SKM-1 treated with dmso at 0.1 percent for 144 hours (cell line): ENCODE results near the gene CSMD2.

ENCODE experiments used
- DNase-seq: peaks from one replicate; lab custom pipeline; 2025; ENCODE audit not compliant: unreplicated experiment; lab: John Stamatoyannopoulos, UW

The CSMD2 gene

DNA sequence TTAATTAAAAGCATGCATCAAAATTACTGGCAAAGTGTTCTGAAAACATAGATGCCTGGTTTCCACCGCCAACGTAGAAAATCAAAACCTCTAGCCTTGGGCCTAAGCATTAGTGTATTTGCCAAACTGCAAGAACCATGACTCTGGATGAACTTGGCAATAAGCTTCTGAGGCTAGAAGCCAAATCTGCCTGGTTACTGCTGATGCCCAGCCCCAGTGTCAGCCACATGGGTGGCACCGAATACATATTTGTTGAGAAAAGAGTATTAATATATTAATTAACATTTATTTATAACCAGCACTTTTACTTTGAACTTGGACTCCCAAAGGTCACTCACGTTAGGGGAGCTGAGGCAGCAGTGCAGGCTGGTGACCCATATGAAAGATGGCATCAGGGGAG, 441.8 kb downstream of the CSMD2 start:
- no peak for DNase-seq

DNA sequence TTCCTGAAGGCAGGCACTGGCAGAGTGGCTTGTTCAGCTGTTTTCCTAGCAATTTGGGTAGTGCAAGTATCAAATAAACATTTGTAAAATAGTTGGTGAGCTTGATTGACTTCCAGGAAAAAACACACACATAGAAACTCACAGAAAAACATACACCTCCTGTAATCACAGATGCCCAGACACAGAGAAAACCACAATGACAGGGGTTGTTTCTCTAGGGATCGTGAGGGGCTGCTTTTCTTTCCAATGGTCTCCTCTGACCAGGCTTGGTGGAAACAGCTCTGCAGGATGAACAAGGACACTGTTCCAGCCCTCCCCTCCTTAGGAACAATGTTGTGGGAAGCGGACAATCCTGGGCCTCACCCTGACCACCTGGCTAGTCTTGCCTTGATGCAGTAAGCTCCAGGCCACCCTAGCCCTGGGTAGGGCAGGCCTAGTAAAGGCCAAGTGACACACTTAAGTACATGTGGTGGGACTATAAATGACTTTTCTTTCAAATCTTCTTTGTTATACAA, 443.7 kb downstream of the CSMD2 start:
- DNase-seq: no peak

DNA sequence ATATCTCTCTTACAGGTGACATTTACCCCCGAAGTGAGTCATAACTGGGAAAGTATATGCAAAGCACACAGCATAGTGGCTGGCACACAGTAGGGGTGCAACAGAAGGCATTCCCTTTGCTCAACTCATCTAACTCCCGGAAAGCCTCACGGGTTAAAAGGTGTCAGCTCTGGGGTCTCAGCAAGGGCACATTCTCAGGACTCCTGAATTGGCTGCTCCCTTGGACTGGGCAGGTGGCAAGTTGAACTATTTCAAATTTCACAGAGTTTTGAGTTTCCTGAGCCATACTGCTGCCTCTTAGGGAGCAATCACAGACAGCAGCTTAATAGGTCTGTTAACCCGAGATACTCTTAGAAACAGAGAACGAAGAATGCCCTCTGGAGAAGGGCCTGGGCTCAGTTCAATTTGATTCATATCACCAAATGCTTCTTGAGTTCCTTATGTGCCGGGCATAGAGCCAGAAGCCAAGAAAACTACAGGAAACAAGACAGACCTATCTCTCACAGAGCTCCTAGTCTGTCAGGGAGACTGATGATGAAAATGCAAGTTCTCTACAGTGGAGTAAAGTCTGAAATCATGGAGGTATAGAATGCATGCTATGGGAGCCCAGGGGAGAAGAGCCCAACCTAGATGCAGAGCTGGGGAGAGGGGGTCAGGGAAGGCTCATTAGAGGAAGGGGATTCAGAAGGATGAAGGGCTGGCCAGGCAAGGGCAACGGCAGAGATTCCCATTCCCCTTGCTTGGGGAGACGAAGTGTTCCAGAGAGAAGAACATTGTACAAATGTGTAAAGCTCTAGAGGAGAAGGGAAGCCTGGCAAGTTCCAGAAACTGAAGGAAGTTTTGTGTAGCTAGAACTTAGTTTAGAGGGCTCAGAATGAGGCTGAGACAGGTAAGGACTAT, 445.0 kb downstream of the CSMD2 start:
- no peak for DNase-seq

DNA sequence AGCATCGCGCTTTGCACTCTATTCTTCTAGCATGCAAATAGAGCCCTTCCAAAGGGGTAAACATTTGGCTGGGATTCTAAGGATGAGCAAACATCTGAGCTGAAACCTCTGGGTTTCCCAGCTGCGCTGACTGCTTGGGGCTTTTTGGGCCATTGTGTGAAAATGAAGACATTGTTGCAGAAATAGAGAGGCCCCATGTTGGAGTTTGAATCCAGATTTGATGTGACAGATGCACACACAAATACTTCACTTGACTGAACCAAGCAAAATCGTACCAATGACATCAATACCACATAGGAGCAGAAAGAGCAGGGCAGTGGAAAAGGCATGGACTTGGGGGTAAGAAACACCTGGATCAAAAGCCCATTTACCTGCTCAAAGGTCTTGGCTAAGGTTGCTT, 445.7 kb downstream of the CSMD2 start:
- DNase-seq: no peak

DNA sequence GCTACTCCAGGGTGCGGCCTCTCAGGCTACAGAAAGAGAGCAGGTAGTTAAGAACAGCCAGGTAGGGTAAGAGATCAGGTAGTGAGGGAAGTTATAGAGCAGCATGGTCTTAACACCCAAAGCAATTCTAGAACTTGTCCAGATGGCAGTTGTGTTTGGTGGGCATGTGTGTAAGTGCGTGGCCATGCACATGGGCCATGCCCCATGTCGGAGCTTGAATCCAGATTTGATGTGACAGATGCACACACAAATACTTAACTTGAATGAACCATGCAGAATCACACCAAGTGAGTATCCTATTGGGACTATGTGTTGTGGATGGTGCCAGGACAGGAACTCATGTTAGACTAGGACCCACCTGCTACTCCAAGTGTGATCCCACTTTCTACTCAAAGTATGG, 446.8 kb downstream of the CSMD2 start:
- no peak for DNase-seq

DNA sequence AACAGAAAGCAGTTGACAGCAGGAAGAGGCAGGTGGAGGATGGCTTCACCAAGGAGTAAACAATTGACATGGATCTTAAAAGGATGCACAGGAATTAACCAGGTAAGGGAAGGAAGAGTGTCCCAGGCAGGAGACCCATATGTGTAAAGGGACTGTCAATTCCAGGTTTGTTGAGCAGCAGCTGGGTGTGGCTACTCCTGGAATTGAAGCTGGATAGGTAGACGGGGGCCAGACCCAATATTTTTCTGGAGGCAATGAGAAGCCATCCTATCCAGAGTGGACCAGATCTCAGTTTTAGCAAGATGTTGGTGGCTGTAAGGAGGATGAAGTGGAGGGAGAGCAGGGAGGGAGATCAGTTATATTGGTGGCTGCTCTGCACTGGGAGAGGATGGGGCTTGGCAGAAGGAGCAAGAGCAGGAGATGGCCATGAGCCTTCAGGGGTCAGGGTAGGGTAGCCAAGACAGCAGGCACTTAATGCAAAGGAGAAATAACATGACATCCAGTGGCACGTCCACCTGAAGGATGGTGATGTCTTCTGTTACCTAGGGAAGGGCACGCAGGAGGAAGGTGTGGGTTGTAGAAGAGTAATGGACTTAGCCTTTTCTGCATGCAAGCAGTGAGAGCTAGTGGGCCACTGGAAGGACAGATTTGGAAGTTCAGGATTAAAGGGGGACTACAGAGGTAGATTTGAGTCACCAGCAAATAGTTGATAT, 447.9 kb downstream of the CSMD2 start:
- DNase-seq: no peak

DNA sequence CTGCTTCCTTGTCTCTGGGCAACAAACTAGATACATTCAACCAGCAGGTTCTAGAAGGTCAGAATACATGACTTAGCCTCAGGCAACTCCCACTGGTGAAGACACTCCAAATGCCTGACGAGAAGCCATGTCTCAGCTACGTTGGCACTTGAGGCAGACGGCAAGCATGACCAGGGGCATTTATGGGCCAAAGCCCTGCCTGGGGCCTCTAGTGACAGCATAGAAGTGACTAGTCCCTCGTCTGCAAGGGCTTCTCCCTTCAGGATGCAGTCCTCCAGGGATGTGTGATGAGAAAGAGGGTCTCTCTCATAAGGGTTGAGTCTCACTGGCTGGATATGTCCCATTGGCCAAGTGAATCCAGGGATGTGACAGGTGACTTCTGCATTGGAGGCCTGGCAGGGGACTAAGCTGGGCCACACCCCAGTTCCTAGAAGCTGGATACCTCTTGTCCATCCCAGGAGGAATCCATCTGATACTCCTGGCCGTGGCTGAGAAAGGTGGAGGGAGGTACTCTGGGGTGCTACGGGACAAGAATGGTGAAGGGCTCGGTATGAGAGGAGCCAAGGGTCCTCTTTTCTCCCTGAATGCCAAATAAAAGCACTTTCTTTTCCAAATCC, 449.7 kb downstream of the CSMD2 start:
- DNase-seq: no peak

DNA sequence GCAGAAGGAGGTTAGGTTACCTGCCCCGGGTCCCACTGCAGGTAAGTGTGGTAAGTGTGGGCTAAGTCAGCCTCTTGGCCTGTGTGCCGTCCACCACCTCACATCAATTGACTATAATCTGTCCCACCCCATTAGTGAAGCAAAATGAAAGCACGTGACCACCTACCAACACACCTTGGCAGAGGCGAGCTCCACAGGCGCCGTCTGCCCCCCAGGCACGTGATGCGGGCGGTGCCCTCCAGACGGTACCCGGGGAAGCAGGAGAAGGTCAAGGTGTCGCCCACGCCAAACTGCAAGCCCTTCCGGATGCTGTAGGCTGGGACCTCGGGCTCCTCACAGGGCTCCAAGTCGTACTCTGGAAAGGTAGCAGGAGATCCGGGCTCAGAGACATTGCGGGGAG, 450.6 kb downstream of the CSMD2 start:
- DNase-seq: no peak

DNA sequence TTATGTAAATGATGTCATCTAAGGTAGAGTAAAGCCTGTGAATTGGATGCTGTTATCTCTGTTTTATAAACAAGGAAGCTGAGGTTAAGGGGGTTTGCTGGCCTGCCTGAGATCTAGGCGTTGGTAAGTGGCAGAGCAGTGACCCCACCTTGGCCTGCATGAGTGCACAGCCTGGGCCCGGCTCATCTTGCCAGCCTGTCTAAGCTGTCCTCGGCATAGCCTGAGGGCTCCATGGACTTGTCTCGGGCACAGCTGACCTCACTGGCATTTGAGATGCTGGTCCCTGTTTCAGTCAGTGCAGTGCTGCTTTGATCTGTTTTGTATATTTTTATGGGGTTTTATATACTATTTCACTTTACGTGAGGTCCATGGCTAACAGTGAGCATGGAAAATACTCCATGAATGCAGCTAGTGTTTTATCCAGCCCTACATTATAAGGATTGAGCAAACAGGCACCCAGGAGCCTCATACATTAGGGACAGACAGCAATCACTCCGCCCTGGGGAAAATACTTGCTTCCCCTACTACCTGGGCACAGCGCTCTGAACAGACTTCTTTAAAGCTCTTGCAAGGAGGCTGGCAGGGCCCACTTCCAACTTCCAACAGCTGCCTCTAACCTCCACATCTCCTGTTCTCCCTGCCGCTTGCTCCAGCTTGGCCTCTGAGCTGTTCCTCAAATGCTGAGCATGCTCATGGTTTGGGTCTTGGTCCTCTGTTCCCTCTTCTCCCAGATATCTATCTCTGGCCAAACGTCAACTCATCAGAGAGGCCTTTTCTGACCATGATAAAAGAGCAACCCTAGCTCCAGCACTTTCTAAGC, 451.8 kb downstream of the CSMD2 start:
- no peak for DNase-seq

DNA sequence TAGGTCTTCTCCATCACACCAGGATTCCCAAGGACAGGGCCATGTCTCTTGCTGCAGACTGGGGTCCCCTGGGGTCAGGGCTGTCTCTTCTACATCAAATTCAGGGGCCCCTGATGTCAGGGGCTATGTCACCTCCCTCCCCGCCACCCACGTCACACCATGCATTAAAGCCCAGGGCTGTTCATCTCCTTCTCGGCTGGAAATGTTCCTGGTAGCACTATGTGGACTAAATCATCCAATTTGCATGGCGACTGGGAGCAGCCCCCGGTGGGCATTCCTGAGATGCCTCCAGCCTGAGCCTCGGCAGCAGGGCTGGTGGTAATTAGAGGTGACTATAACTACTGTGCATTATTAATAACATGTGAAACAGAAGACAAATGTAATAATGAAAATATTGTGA, 452.8 kb downstream of the CSMD2 start:
- DNase-seq: no peak

DNA sequence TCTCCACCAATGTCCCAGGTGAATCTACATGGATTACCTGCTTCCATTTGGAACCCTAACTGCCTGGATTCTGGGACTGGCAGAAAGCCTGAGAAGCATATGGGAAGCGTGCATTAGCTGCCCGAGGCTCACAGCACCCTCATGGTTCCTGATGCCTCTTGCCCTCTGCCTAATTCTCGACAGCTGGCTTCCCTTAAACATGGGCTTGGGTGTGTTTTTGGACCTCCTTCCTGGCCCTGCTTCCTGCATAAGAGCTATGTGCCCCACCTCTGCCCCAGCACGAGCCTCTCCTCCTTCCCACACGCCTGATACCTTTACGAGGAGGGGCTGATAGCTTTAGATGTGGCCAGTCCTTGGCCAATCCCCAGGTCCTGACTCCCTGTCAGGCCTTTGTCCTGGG, 453.5 kb downstream of the CSMD2 start:
- DNase-seq: no peak

DNA sequence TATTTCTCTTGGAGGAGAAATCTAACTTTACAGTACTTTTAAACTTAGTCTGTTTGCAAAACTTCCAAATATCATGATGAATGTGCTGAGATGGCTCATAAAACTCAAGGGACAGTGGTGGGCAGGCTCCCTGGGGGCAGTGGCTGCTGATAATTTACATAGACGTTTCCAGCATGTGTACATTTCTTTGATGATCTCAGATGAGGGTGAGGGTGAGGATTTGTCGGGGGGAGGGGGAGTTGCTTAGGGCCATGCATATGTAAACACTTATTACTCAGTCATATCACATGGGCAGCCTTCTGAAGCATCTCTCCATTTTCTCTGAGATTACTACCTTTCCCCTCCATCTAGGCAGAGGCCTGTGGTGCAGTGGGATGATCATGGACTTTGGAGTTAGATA, 454.1 kb downstream of the CSMD2 start:
- no peak for DNase-seq

DNA sequence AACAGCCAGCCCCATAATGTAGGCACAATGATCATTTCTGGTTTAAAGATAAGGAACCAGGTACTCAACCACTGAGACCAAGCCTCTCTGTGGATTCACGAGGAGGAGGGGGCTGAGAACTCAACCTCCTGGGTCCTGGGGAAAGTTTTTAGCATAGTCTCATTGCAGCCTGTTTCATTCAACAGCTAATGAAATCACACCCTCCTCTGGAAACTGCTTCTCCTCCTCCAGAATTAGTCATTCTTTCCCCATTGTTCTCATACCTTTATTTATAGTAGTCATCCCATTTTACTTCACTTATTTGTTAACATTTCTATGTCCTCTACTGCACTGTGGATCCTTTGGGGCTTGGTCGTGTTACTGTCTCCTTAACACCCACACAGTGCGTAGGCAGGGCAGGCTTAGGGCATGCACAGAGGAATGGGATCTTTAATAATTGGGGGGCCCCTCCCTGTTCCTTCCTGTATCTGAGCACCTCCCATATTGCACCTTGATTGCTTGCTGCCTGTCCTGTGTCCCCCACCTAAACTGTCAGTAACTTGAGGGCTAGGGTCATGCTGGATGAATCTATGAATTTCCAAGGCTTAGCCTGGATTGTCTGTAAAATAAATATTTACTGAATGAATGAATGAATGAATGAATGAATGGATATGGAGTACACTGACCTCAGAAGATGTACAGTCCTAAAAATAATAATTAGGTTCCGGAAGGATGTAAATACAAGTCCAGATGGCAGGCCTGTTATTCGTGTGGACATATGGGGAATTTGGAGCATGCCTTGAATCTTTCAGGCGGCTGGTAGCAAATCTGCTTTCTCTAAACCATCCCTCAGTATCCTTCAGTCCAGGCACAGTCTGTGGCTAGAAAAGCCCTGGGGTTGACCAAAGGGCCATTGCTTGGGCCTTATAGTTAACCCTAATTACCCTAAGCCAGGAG, 455.0 kb downstream of the CSMD2 start:
- DNase-seq: no peak

DNA sequence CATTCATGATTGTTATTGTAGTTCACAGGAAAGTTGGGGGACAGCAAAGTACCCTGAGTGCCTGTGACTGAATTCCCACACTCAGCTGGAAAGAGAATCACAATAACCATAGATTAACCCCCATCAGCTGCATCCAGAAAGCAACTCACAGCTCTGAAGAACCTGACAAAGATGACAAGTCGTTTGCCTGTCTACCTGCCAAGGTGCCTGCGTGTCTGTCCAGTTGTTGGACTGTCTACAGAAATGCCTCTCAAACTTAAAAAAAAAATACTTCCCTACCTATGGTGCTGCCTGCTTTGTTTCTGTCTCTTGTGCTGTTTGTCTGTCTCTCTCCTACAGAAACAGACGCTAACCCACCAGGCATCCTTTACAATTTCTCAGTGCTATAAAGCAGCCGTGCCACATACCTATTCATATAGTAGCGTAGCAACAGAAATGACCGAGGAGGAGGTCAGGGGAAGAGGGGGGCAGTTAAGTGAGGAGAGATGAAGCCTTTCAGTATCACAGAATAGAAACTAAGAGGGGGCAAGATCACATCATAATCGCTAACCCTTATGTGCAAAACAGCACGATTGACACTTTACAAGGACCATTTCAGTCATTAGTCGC, 455.8 kb downstream of the CSMD2 start:
- DNase-seq: no peak

DNA sequence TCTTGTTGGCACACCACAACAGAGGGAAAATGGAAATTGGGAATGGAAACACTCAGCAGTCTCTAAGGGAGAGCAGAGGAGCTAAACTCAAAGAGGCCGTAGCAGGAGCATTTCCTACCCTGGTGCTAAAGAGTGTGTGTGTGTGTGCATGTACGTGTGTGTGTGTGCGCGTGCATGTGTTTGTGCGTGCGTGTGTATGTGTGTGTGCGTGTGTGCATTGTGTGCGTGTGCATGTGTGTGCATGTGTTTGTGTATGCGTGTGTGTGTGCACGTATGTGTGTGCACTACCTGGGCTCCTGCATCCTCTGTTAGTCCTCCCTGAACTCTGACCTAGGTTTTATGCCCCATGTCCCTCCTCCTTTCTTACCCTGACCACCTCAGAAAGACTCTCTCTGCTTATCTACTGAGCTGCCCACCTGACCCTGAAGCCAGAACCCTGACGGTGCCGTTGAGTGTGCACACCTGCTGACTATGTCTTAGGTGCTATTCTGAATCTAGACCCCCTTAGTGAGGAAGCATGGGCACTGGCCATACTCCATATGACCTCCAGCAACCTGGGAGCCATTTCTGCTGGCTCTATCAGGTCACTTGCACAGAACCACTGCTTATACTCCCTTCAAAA, 458.3 kb downstream of the CSMD2 start:
- no peak for DNase-seq

DNA sequence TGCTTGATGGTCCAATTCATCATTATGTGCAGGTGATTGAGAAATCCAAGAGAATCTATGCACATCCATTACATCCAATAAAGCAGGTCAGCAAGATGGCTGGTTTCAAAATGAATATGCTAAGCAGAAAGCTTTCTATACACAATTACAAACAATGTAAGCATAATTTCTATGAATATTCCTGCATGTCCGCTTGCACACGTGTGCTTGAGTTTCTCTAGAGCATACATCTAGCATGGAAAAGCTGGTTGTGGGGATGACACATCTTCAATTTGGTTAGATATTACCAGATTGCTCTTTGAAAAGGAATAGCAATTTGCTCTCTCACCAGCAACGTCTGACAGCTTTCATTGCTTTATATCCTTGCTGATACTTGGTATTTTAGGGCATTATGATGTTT, 461.6 kb downstream of the CSMD2 start:
- no peak for DNase-seq

DNA sequence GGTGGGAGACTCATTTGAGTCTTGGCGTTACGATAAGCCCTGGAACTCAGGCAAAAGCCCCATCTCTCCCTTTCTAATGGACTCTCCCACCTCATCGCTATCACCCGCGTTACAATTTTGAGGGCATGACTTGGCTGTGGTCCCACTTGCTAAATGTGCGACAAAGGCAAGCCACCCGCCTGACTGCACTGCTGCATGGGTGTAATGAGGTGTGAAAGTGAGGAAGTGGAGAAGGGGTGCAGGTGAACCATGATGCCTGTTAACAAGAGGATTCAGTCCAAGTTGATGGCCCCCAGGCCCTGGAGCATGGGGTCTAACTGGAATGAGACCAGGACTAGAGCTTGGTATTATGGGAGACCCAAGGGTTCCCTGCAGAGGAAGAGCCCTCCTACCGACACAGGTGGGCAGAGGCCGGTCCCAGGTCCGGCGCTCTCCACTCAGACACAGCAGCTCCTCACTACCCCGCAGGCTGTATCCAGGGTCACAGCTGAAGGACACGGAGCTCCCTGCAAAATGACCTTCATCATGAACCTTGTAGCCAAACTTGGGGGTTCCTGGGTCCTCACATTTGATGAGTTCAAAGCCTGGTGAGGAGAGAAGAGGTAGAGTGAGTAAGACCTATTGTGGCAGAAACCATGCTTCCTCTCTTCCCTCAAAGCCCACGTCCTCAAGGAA, 466.5 kb downstream of the CSMD2 start:
- no peak for DNase-seq

DNA sequence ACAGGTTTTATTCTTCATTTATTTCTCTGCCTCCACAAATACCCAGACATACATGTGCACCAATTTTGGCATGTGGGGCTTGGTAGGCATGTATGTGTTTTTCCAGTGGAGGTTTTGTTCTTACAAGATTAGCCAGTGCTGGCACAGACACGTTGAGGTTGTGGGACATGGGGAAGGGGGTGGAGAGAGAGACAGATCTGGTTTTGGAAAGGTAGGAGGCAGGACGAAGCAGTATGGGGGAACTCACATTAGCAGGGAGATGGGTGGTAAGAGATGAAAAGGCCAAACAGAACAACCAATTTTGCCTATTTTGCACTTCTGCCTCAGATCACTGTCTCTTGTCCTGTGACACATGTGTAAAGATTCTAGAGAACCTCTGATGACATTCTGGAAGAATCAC, 467.2 kb downstream of the CSMD2 start:
- no peak for DNase-seq

DNA sequence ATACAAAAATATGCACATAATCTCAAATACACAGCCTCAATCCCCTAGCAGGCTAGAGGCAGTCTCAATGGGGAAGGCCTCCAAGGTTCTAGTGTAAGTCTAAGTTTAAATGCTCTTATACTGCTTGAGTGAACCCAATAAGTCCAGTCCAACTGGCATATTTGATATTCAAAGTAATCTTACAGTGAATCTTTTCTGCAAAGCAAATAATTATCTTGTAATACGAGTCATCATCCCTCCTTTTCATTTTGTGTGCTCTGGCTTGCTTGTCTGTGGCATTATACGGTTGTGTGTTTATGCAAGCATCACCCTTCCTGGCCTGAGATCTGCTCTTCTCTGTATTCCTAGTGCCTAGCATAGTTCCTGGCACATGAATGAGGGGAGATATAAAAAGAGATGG, 468.1 kb downstream of the CSMD2 start:
- DNase-seq: no peak
